K562 (cell line): ENCODE measurements around the gene PDE12.
A peak's percentile ranks its signal among the peaks of the same experiment; 100 is the strongest.

Experiments used
- CBX5 ChIP-seq: IDR thresholded peaks from 2 replicates; pipeline ENCODE4 v1.6.1; 2014; ENCODE audit warnings: low read depth, borderline replicate concordance
- EP300 ChIP-seq: IDR thresholded peaks from 2 replicates; pipeline ENCODE4 v1.6.1; 2012; ENCODE audit warnings: low read length, improper control_type of control experiment
- EZH2 ChIP-seq: IDR thresholded peaks from 2 replicates; pipeline ENCODE4 v1.6.1; 2012; ENCODE audit warnings: low read depth, mild to moderate bottlenecking, inconsistent platforms, low read length, borderline replicate concordance
- GMEB1 ChIP-seq: fragments of 250-450 bp; sonication (Bioruptor Pico); IDR thresholded peaks from 2 replicates; pipeline ENCODE4 v1.4.0; 2020; ENCODE audit warnings: mild to moderate bottlenecking
- KDM2B ChIP-seq: fragments of 250-450 bp; sonication (Bioruptor Pico); IDR thresholded peaks from 2 replicates; pipeline ENCODE4 v1.8.0; 2021; ENCODE audit warnings: mild to moderate bottlenecking, moderate library complexity
- KLF1 ChIP-seq: fragments of 450-650 bp; IDR thresholded peaks from 2 replicates; pipeline ENCODE4 v1.6.1; 2016; ENCODE audit warnings: missing genetic modification characterization, missing compliant biosample characterization
- NONO ChIP-seq, 2 experiments: fragments of 200-400 bp in 1 of 2; fragments of 450-650 bp in 1 of 2; formaldehyde crosslinking in 1 of 2; IDR thresholded peaks; 2 replicates each; pipeline ENCODE4 v1.6.1; 2017; ENCODE audit warnings: low read depth in 2 of 2, mild to moderate bottlenecking in 2 of 2, moderate library complexity in 2 of 2, low read length in 1 of 2
- PHF8 ChIP-seq: fragments of 200-600 bp; sonication (generic); IDR thresholded peaks from 2 replicates; pipeline ENCODE4 v1.6.1; 2012; ENCODE audit warnings: mixed run types, mild to moderate bottlenecking, inconsistent platforms, low read length, moderate library complexity, borderline replicate concordance
- ZFX ChIP-seq: sonication (generic); formaldehyde crosslinking; IDR thresholded peaks from 2 replicates; pipeline ENCODE4 v1.8.0; 2022; ENCODE audit warnings: mild to moderate bottlenecking, missing genetic modification reagents, moderate library complexity
- ZNF512 ChIP-seq: IDR thresholded peaks from 2 replicates; pipeline ENCODE4 v1.6.1; 2016; ENCODE audit warnings: missing genetic modification characterization, missing compliant biosample characterization
- ZNF75A ChIP-seq: fragments of 450-650 bp; formaldehyde crosslinking; IDR thresholded peaks from 2 replicates; pipeline ENCODE4 v1.4.0; 2020; ENCODE audit warnings: mild to moderate bottlenecking
- TF ChIP-seq, protein P1 (sequence below): sonication (generic); formaldehyde crosslinking; IDR thresholded peaks from 2 replicates; pipeline ENCODE4 v1.4.0; 2020; ENCODE audit warnings: mild to moderate bottlenecking, missing genetic modification reagents

DNA sequence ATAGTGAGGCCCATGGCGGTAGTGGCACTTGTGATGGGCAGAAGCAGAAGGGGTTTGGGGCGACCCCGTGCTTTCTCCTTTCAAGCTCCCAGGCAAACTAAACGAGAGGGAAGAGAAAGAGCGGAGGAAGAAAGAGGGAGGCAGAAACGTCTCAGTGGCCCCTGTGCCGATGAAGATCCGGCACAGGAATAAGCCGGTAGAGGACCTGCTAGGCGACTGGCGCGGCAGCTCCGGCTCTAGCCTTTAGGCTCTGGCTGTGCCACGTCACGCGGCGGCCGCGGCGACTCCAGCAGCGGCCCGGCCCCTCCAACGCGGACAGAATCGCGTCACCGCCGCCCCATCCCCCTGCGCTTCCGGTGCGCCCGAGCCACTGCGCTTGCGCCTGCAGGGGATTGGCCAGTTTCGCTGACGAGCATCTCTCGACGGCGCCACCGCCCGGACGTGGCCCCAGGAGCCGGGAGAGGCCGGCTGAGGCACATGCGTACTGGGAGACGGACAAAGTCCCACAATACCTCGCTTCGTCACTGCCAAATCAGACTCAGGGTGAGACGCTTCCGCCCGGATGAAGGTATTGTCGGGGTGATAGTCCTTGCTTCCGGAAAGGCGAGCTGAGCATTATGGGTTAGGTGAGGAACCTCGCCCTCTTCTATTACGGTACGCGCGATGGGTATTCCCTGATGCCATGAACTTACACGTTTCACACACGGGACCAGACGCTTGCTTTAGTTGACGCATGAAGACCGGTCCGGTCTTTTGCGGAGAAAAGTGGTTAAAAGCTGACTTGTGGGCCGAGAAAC, 41.3 kb downstream of the PDE12 start, which contains the start of gene ARF4:
- no peak for TF ChIP-seq EZH2
- no peak for TF ChIP-seq NONO (IDR thresholded peaks at IDR 0.05; ENCODE audit: low read depth in 2 of 2, low read length in 1 of 2)
- TF ChIP-seq CBX5 = no peak
- TF ChIP-seq PHF8 = peak; percentile 74; the same call in 1 of the 2 replicates
- TF ChIP-seq ZFX = peak; percentile 80
- TF ChIP-seq ZNF75A = no peak
- TF ChIP-seq, protein P1, sequence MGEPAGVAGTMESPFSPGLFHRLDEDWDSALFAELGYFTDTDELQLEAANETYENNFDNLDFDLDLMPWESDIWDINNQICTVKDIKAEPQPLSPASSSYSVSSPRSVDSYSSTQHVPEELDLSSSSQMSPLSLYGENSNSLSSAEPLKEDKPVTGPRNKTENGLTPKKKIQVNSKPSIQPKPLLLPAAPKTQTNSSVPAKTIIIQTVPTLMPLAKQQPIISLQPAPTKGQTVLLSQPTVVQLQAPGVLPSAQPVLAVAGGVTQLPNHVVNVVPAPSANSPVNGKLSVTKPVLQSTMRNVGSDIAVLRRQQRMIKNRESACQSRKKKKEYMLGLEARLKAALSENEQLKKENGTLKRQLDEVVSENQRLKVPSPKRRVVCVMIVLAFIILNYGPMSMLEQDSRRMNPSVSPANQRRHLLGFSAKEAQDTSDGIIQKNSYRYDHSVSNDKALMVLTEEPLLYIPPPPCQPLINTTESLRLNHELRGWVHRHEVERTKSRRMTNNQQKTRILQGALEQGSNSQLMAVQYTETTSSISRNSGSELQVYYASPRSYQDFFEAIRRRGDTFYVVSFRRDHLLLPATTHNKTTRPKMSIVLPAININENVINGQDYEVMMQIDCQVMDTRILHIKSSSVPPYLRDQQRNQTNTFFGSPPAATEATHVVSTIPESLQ (CRISPR knock-in tag) = peak; percentile 80; the same call in 1 of the 2 replicates
- TF ChIP-seq EP300 = no peak; the same call in none of the 2 replicates
- peak; percentile 52; the same call in 1 of the 2 replicates for TF ChIP-seq GMEB1 (CRISPR knock-in tag)
- no peak for TF ChIP-seq KDM2B
- TF ChIP-seq ZNF512 (tag) = no peak
- no peak; the same call in none of the 2 replicates for TF ChIP-seq KLF1
